ENCODE data around the gene SMARCA2.

The SMARCA2 gene

GRCh38 chr9:2174306-2174705 lies 159.2 kb downstream of the SMARCA2 start:
- DNase-seq (ENCODE audit: low read depth): no peak

GRCh38 chr9:2174911-2175310 lies 159.8 kb downstream of the SMARCA2 start:
- no peak for DNase-seq (ENCODE audit: low read depth)

GRCh38 chr9:2177121-2177520 lies 162.0 kb downstream of the SMARCA2 start:
- DNase-seq (ENCODE audit: low read depth): no peak

- no peak for DNase-seq (ENCODE audit: low read depth)
Measured at GRCh38 chr9:2178034-2178734, 163.0 kb downstream of the SMARCA2 start.

- no peak for DNase-seq (ENCODE audit: low read depth)
Measured at GRCh38 chr9:2179567-2179966, 164.4 kb downstream of the SMARCA2 start.

GRCh38 chr9:2180154-2180553 lies 165.0 kb downstream of the SMARCA2 start:
- DNase-seq (ENCODE audit: low read depth): peak; percentile 25

- peak; percentile 54 for DNase-seq (ENCODE audit: low read depth)
Measured at GRCh38 chr9:2180704-2181103, 165.6 kb downstream of the SMARCA2 start.

- DNase-seq (ENCODE audit: low read depth): peak; percentile 40
Measured at GRCh38 chr9:2181792-2182191, 166.6 kb downstream of the SMARCA2 start.

- no peak for DNase-seq (ENCODE audit: low read depth)
Measured at GRCh38 chr9:2190939-2191608, 175.9 kb downstream of the SMARCA2 start.

GRCh38 chr9:2191609-2191972 lies 176.4 kb downstream of the SMARCA2 start:
- no peak for DNase-seq (ENCODE audit: low read depth)

- peak; percentile 25 for DNase-seq (ENCODE audit: low read depth)
Measured at GRCh38 chr9:2192356-2192979, 177.3 kb downstream of the SMARCA2 start.

GRCh38 chr9:2193552-2193951 lies 178.4 kb downstream of the SMARCA2 start:
- peak; percentile 37 for DNase-seq (ENCODE audit: low read depth)

GRCh38 chr9:2195211-2195610 lies 180.1 kb downstream of the SMARCA2 start:
- no peak for DNase-seq (ENCODE audit: low read depth)

GRCh38 chr9:2196757-2197156 lies 181.6 kb downstream of the SMARCA2 start:
- DNase-seq (ENCODE audit: low read depth): no peak

GRCh38 chr9:2198956-2199635 lies 183.9 kb downstream of the SMARCA2 start:
- no peak for DNase-seq (ENCODE audit: low read depth)

GRCh38 chr9:2199999-2200796 lies 185.1 kb downstream of the SMARCA2 start:
- DNase-seq (ENCODE audit: low read depth): no peak

GRCh38 chr9:2208465-2208864 lies 193.3 kb downstream of the SMARCA2 start:
- no peak for DNase-seq (ENCODE audit: low read depth)

GRCh38 chr9:2208991-2209390 lies 193.8 kb downstream of the SMARCA2 start:
- DNase-seq (ENCODE audit: low read depth): no peak

- DNase-seq (ENCODE audit: low read depth): peak; percentile 16
Measured at GRCh38 chr9:2209400-2209799, 194.3 kb downstream of the SMARCA2 start.

- DNase-seq (ENCODE audit: low read depth): peak; percentile 47
Measured at GRCh38 chr9:2210201-2210600, 195.1 kb downstream of the SMARCA2 start.

- no peak for DNase-seq (ENCODE audit: low read depth)
Measured at GRCh38 chr9:2213830-2214468, 198.8 kb downstream of the SMARCA2 start.

Measured in EH (cell line).